ENCODE measurements around the gene IL17RE. TPM values are rescaled to one million over a fixed set of nuclear protein-coding genes. Genes with fewer than 3 reads are reported as not detected.

The IL17RE gene
- total and polyA plus RNA-seq, 2 of the 13 experiments (the other 11 are each of a cell fraction or from before 2014, with no cell fraction given), result 14.5 to 24.1 TPM

GRCh38 chr3:9915254-9916141 lies 12.8 kb downstream of the IL17RE start (continued):
- TF ChIP-seq, protein P1, sequence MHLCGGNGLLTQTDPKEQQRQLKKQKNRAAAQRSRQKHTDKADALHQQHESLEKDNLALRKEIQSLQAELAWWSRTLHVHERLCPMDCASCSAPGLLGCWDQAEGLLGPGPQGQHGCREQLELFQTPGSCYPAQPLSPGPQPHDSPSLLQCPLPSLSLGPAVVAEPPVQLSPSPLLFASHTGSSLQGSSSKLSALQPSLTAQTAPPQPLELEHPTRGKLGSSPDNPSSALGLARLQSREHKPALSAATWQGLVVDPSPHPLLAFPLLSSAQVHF (CRISPR knock-in tag; IDR thresholded peaks at IDR 0.05), result peak; percentile 85
- TF ChIP-seq EHMT2 (IDR thresholded peaks at IDR 0.05; ENCODE audit: borderline replicate concordance, low read depth, low read length) (no peak), CSRNP2 (CRISPR knock-in tag; conservative IDR thresholded peaks at IDR 0.05; ENCODE audit: low read depth) (peak; percentile 57; the same call in 1 of the 2 replicates), HBP1 (CRISPR knock-in tag; IDR thresholded peaks at IDR 0.05; ENCODE audit: low read depth) (no peak), MIER3 (CRISPR knock-in tag; IDR thresholded peaks at IDR 0.05; ENCODE audit: borderline replicate concordance) (no peak), TIGD3 (CRISPR knock-in tag; IDR thresholded peaks at IDR 0.05; ENCODE audit: borderline replicate concordance) (no peak; the same call in 1 of the 2 replicates), SIX4 (CRISPR knock-in tag; IDR thresholded peaks at IDR 0.05) (no peak), SNRNP70 (IDR thresholded peaks at IDR 0.05; ENCODE audit: low read depth, low read length) (no peak), RFX1 (IDR thresholded peaks at IDR 0.05) (no peak), MZF1 (CRISPR knock-in tag; IDR thresholded peaks at IDR 0.05; ENCODE audit: borderline replicate concordance) (no peak), ZNF713 (CRISPR knock-in tag; IDR thresholded peaks at IDR 0.05) (0 out of 2 replicates have a peak, but pooled peaks have one; percentile 62), BRD4 (CRISPR knock-in tag; IDR thresholded peaks at IDR 0.05) (peak; percentile 28; the same call in 1 of the 2 replicates), HMGXB4 (CRISPR knock-in tag; IDR thresholded peaks at IDR 0.05; ENCODE audit: borderline replicate concordance in 1 of 2, low read depth in 1 of 2) (peak in 1 of 2 experiments; percentile 32), ARID2 (CRISPR knock-in tag; IDR thresholded peaks at IDR 0.05; ENCODE audit: borderline replicate concordance) (no peak), TEAD3 (CRISPR knock-in tag; optimal IDR thresholded peaks at IDR 0.05; ENCODE audit: borderline replicate concordance) (peak; percentile 46), ELF1 (CRISPR knock-in tag; IDR thresholded peaks at IDR 0.05) (peak; percentile 72), TMF1 (CRISPR knock-in tag; IDR thresholded peaks at IDR 0.05; ENCODE audit: low read depth) (peak; percentile 65; the same call in 1 of the 2 replicates), AGO2 (optimal IDR thresholded peaks at IDR 0.05; ENCODE audit: low read depth, low read length) (peak; percentile 95), MAF1 (CRISPR knock-in tag; IDR thresholded peaks at IDR 0.05; ENCODE audit: borderline replicate concordance) (no peak)

Measured in HepG2 (cell line).